Muscle layer of colon (tissue), 2 donors: ENCODE results near the gene SEC22A.

ENCODE experiments used
- H3K27ac ChIP-seq: one replicate; pipeline ENCODE4 v1.7.0; 2013; ENCODE audit warnings: low read depth, mild to moderate bottlenecking, low read length, moderate library complexity
- H3K27me3 ChIP-seq, 2 donors: one replicate each; pipeline ENCODE4 v1.7.0; 2013; ENCODE audit warnings: low read length in 2 of 2, mild to moderate bottlenecking in 2 of 2; ENCODE audit not compliant: insufficient read depth in 2 of 2, control insufficient read depth in 1 of 2
- H3K36me3 ChIP-seq: one replicate; pipeline ENCODE4 v1.7.0; 2013; ENCODE audit warnings: mild to moderate bottlenecking, low read length; ENCODE audit not compliant: insufficient read depth
- H3K4me1 ChIP-seq: one replicate; pipeline ENCODE4 v1.7.0; 2013; ENCODE audit warnings: mild to moderate bottlenecking, low read length; ENCODE audit not compliant: insufficient read depth
- H3K4me3 ChIP-seq, 2 donors: one replicate each; pipeline ENCODE4 v1.7.0; 2013; ENCODE audit warnings: low read length in 2 of 2, low read depth in 1 of 2, mild to moderate bottlenecking in 1 of 2, moderate library complexity in 1 of 2
- H3K9ac ChIP-seq: one replicate; pipeline ENCODE4 v1.7.0; 2013; ENCODE audit warnings: low read length
- H3K9me3 ChIP-seq: one replicate; pipeline ENCODE4 v1.7.0; 2013; ENCODE audit warnings: mild to moderate bottlenecking, low read length
- donor health status: abdominal sarcoma.
- donor health status: Adenocarcinoma of cecum.

The SEC22A gene

DNA sequence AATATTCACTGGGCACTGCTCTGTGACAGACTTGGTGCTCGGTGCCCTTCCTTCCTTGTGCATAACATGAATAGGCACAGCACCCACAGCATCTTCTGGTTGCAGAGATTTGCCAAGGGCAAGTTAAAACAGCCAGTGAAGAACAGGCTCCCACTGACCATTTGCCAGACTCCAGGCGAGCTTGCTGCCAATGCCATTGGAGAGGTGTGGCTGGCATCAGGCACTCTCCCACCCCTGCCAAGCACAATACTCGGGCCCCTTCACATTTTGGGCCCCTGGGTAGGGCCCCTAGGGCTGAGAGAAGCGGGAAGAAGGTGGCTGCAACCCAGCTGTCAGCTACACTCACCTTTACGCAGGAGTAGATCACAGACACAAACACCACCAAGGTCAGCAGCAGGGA, 112.1 kb downstream of the SEC22A start:
- Histone ChIP-seq H3K9ac (no peak overlapping the region), H3K9me3 (no peaks in the 10 kb centered on the region), H3K4me3 (no peak overlapping the region), H3K4me1 (no peaks in the 10 kb centered on the region), H3K27ac (no peak overlapping the region), H3K27me3 (no peaks in the 10 kb centered on the region), H3K36me3 (peaks cover 34% of the 10 kb centered on the region)

DNA sequence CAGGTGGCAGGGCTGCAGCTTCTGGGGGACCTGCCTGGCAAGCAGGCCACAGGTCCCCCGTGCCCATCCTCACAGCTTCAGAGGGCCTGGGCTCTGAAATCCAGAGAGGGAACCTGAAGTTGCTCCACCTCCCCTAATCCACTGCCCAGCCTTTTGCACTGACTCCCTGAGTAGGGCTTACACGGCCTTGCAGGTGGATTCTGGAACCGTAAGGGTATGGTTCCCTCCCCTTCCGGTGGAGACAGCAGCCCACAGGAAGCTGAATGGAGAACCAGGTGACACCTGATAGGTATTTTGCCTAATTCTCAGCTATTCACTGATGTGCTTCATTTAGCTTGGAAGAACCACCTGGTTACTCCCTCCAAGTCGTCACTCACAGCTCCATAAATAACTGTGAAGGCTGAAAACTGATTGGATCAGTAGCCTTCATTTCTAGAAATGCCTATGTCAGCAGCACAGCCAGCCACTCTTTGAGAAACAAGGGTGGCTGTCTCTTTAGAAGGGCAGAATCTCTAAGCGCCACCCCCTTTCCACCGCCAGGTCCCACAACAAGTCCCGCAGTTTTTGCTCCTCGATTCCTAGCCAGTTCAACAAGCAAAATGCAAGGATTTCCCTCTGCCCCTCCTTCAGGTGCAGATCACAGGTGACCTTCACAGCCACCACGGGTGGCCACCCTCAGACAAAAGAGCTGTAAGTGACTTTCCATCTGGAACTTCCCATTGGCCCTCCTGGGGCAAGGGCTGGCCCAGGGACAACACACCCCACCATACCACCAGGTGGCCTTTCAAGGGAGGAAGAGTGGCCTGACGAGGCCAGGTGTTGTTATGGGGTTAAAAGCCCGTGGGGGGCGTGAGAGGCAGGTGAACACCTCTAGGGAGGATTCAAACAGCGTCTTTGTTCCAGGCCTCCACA, 112.9 kb downstream of the SEC22A start:
- no peaks in the 10 kb centered on the region for H3K4me1 ChIP-seq
- H3K4me3 ChIP-seq: no peak overlapping the region
- H3K27me3 ChIP-seq: no peaks in the 10 kb centered on the region
- no peak overlapping the region for H3K27ac ChIP-seq
- no peak overlapping the region for H3K9ac ChIP-seq
- H3K36me3 ChIP-seq: peaks cover 28% of the 10 kb centered on the region
- no peaks in the 10 kb centered on the region for H3K9me3 ChIP-seq

GRCh38 chr3:123315271-123315595, 113.5 kb downstream of the SEC22A start:
- no peaks in the 10 kb centered on the region for H3K27me3 ChIP-seq
- no peaks in the 10 kb centered on the region for H3K9me3 ChIP-seq
- H3K4me1 ChIP-seq: no peaks in the 10 kb centered on the region
- H3K9ac ChIP-seq: no peak overlapping the region
- no peak overlapping the region for H3K4me3 ChIP-seq
- no peak overlapping the region for H3K27ac ChIP-seq
- peaks cover 28% of the 10 kb centered on the region for H3K36me3 ChIP-seq

DNA sequence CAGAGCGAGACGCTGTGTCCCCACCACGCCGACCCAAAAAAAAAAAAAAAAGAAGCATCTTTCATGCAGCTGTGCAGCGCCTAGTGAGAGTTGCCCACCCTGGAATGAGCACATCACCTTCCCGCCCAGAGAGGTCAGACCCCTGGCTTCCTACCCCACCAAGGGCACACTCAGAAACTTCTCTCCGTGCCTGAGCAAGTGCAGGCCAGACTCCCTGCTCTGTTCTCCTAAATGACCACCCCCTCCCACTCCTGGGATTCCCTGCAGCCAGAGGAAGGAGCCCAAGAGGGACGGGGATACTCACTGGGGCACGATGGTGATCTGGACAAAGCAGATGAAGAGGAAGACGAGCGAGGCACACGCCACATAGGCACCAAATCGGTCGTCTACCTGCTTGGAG, 116.0 kb downstream of the SEC22A start:
- H3K4me1 ChIP-seq: no peaks in the 10 kb centered on the region
- H3K36me3 ChIP-seq: peaks cover 41% of the 10 kb centered on the region
- H3K27me3 ChIP-seq: no peaks in the 10 kb centered on the region
- no peaks in the 10 kb centered on the region for H3K9me3 ChIP-seq
- no peak overlapping the region for H3K4me3 ChIP-seq
- no peak overlapping the region for H3K9ac ChIP-seq
- H3K27ac ChIP-seq: no peak overlapping the region

DNA sequence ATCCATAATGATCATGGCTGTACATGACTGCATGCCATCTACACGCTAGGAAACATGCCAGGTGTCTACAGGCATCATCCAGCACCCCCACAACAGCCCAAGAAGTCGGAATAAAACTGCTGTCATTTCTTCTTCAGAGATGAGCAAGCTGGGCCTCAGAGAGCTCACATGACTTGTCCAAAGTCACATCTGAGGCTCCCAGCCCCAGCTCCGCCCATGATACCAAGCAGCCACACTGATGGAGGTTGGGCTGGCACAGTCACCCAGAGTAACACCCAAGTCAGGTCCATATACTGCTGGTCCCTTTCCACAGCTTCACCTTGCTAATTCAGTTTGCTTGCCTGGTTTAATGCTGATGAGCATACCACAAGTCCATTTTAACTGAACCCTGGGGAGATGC, 116.6 kb downstream of the SEC22A start:
- Histone ChIP-seq H3K9me3 (no peaks in the 10 kb centered on the region), H3K4me1 (no peaks in the 10 kb centered on the region), H3K9ac (no peak overlapping the region), H3K27me3 (no peaks in the 10 kb centered on the region), H3K27ac (no peak overlapping the region), H3K36me3 (peaks cover 41% of the 10 kb centered on the region), H3K4me3 (no peak overlapping the region)

DNA sequence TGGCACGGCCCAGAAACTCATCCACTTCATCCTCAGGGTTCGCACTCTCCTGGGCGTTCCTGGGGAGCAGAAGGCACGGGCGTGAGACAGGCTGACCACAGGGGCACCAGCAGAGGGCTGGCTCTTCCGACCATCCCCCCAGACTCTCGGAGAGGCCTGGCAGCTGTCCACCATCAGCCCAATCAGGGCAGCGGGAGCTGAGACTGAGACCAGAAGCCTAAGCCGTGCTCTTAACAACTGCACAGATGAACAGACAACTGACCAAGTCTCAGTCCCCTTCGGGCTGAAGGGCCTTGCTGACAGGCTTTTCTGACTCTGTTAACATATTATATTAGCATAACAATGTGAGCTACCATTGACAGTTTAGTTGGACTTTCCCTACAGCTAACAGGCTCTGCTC, 118.0 kb downstream of the SEC22A start:
- Histone ChIP-seq H3K9me3 (no peaks in the 10 kb centered on the region), H3K27me3 (no peaks in the 10 kb centered on the region), H3K9ac (no peak overlapping the region), H3K4me3 (no peak overlapping the region), H3K36me3 (peaks cover 49% of the 10 kb centered on the region), H3K27ac (no peak overlapping the region), H3K4me1 (peaks cover 4% of the 10 kb centered on the region)

DNA sequence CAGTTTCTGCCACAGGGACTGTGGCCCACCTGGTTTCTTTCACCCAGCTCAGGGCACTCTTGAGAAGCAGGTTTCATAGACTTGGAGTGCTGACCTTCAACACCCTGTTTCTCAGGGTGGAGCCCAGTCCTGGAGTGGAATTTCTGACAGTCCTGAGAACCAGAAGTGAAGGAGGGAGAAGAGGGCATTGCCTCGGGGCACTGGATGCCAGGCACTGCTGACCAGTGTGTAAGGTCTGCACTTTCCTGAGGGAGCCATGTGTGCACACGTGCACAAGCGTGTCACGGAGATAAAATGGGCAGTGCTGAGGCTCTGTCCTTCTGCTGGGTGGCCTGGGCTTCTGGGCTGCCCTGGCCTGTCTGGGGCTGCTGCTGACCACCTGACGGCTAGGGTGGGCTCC, 118.5 kb downstream of the SEC22A start:
- Histone ChIP-seq H3K4me3 (no peak overlapping the region), H3K9ac (no peak overlapping the region), H3K27ac (no peak overlapping the region), H3K27me3 (no peaks in the 10 kb centered on the region), H3K9me3 (no peaks in the 10 kb centered on the region), H3K4me1 (peaks cover 7% of the 10 kb centered on the region), H3K36me3 (peaks cover 51% of the 10 kb centered on the region)

- H3K27me3 ChIP-seq: no peaks in the 10 kb centered on the region
- H3K36me3 ChIP-seq: peaks cover 61% of the 10 kb centered on the region
- H3K4me3 ChIP-seq: no peak overlapping the region
- no peaks in the 10 kb centered on the region for H3K9me3 ChIP-seq
- no peak overlapping the region for H3K9ac ChIP-seq
- H3K27ac ChIP-seq: no peak overlapping the region
- peaks cover 7% of the 10 kb centered on the region for H3K4me1 ChIP-seq
Observed at GRCh38 chr3:123321806-123322205, 120.1 kb downstream of the SEC22A start.

GRCh38 chr3:123322866-123323265, 121.1 kb downstream of the SEC22A start:
- Histone ChIP-seq H3K36me3 (peaks cover 59% of the 10 kb centered on the region), H3K27ac (no peak overlapping the region), H3K4me1 (peaks cover 7% of the 10 kb centered on the region), H3K27me3 (no peaks in the 10 kb centered on the region), H3K4me3 (no peak overlapping the region), H3K9ac (no peak overlapping the region), H3K9me3 (no peaks in the 10 kb centered on the region)
